HT1080 (cell line): ENCODE measurements around the gene MAPK12. TPM values are rescaled to one million over a fixed set of nuclear protein-coding genes. Genes with fewer than 3 reads are reported as not detected.

Experiments used
- total RNA-seq: library from RNA; depleted of rRNA; stranded (reverse); fragments of >200 nt; shearing (Covaris generic); gene quantifications from 2 replicates; pipeline ENCODE4 v1.2.3, GENCODE V29; 2014; rRNA removed

Gene MAPK12
- total RNA-seq, 1 experiment from 2014 or later = 50.6 TPM

Other genes starting within 250 kb of the MAPK12 start
- not detected in 2 replicates for gene IL17REL, start 248.9 kb downstream of the MAPK12 start, total RNA-seq
- gene TTLL8, start 203.4 kb downstream of the MAPK12 start, total RNA-seq = not detected in 2 replicates
- gene MLC1, start 176.3 kb downstream of the MAPK12 start, total RNA-seq = 0.10 TPM in 1 of 2 replicates, not detected in the other
- not detected in 2 replicates for gene MOV10L1, start 171.7 kb downstream of the MAPK12 start, total RNA-seq
- 1.4 and 1.6 TPM in 2 replicates for gene PANX2, start 91.0 kb downstream of the MAPK12 start, total RNA-seq
- 45.0 and 50.9 TPM in 2 replicates for gene TRABD, start 75.8 kb downstream of the MAPK12 start, total RNA-seq
- gene SELENOO, start 60.7 kb downstream of the MAPK12 start, total RNA-seq = 44.5 and 49.1 TPM in 2 replicates
- 13.1 and 14.2 TPM in 2 replicates for gene TUBGCP6, start 16.7 kb downstream of the MAPK12 start, total RNA-seq
- gene HDAC10, start 10.4 kb downstream of the MAPK12 start, total RNA-seq = 13.6 and 14.5 TPM in 2 replicates
- 12.6 and 18.0 TPM in 2 replicates for gene MAPK11, start 8.7 kb upstream of the MAPK12 start, total RNA-seq
- gene PLXNB2, start 46.0 kb upstream of the MAPK12 start, total RNA-seq = 73.4 and 84.1 TPM in 2 replicates
- 0.13 and 0.31 TPM in 2 replicates for gene DENND6B, start 65.3 kb upstream of the MAPK12 start, total RNA-seq
- 40.0 and 44.6 TPM in 2 replicates for gene PPP6R2, start 81.6 kb upstream of the MAPK12 start, total RNA-seq
- gene SBF1, start 213.4 kb upstream of the MAPK12 start, total RNA-seq = 65.2 and 76.2 TPM in 2 replicates
- 0.67 and 0.79 TPM in 2 replicates for gene ADM2, start 219.9 kb upstream of the MAPK12 start, total RNA-seq
- 0.13 TPM in 1 of 2 replicates, not detected in the other for gene MIOX, start 225.2 kb upstream of the MAPK12 start, total RNA-seq
- 36.7 and 54.3 TPM in 2 replicates for gene LMF2, start 246.0 kb upstream of the MAPK12 start, total RNA-seq
- gene NCAPH2, start 246.5 kb upstream of the MAPK12 start, total RNA-seq = 65.3 and 73.2 TPM in 2 replicates